Heart left ventricle (tissue), 13 donors: ENCODE measurements around the gene INTS12.

Experiments used
- POLR2A ChIP-seq, 2 donors: fragments of 450-650 bp; IDR thresholded peaks; one replicate each; pipeline ENCODE4 v1.6.1; 2017; ENCODE audit warnings: antibody characterized with exemption in 2 of 2, mild to moderate bottlenecking in 2 of 2, moderate library complexity in 2 of 2
- TF ChIP-seq, protein P1 (sequence below), 12 donors: fragments of 200-600 bp; sonication (generic) in 4 of 12; IDR thresholded peaks; one replicate each; pipeline versions ENCODE4 v1.5.0 to v1.8.0; 2018 to 2022; ENCODE audit warnings: antibody characterized with exemption in 12 of 12, mild to moderate bottlenecking in 5 of 12
- donor health status: ischemic (EF 13 %, LVEDD 7.1; RV severe dilation, severe dysfunction).
- donor health status: DM: no; HTN: yes; CAD: no.
- donor health status: DM: no; HTN: no; CAD: no.
- donor health status: ischemic (EF 25% LVEDD 6.9; RV normal size, moderate dysfunction).
- donor health status: ischemic (EF 25% LVEDD 5.7; RV mildly dilated, moderate dysfunction).
- donor health status: ischemic (EF 35%, LVEDD 5.7; RV mildly dilated, moderate dysfunction).
- donor health status: nonischemic (EF 11% LVEDD 7.7; RV severe dilation, severe dysfunction).
- donor health status: DM: yes; HTN: yes; CAD: no.
- donor health status: PGD.
- donor health status: ischemic (EF 29% LVEDD 5.4; RV normal size, mild dysfunction).
- donor health status: nonischemic (EF 23%, LVEDD 6.1; RV moderate dilation, normal function).

DNA sequence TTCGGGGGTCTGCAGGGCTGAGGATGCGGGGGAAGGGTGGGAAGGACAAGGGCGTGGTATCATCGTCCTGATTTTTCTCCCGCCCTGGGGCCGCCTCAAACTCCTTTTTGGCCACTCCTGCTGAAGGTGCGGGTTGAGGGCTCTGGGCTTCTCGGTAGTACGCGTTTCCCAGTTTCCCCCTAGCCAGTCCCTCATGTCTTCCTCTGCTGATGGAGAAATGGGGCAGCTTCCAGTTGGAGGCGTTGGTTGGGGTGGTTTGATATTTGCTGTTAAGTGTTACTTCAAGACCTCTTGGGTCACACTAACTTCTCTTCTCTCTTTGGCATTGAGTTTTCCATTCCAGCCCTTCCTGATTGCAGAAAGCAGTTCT is 577 bp upstream of the INTS12 start:
- TF ChIP-seq, protein P1, sequence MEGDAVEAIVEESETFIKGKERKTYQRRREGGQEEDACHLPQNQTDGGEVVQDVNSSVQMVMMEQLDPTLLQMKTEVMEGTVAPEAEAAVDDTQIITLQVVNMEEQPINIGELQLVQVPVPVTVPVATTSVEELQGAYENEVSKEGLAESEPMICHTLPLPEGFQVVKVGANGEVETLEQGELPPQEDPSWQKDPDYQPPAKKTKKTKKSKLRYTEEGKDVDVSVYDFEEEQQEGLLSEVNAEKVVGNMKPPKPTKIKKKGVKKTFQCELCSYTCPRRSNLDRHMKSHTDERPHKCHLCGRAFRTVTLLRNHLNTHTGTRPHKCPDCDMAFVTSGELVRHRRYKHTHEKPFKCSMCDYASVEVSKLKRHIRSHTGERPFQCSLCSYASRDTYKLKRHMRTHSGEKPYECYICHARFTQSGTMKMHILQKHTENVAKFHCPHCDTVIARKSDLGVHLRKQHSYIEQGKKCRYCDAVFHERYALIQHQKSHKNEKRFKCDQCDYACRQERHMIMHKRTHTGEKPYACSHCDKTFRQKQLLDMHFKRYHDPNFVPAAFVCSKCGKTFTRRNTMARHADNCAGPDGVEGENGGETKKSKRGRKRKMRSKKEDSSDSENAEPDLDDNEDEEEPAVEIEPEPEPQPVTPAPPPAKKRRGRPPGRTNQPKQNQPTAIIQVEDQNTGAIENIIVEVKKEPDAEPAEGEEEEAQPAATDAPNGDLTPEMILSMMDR (IDR thresholded peaks at IDR 0.05) = no peak
- no peak for TF ChIP-seq POLR2A (IDR thresholded peaks at IDR 0.05)
